Ovary (tissue), 9 donors: ENCODE results near the gene PDE3A. TPM values are rescaled to one million over a fixed set of nuclear protein-coding genes. Genes with fewer than 3 reads are reported as not detected.

ENCODE experiments used
- DNase-seq, 5 donors: peaks; one replicate each; pipeline ENCODE4 v3.0.0-alpha.2; 2019 to 2020
- H3K27ac ChIP-seq, 2 donors: fragments of 200-600 bp; one replicate each; pipeline versions ENCODE4 v1.5.1 to v1.8.0; 2019 to 2022
- H3K27me3 ChIP-seq: fragments of 200-600 bp; one replicate; pipeline ENCODE4 v1.8.0; 2022
- H3K36me3 ChIP-seq: fragments of 200-600 bp; sonication (generic); one replicate; pipeline ENCODE4 v1.5.1; 2019
- H3K4me1 ChIP-seq: one replicate; pipeline ENCODE4 v1.8.1; 2013; ENCODE audit warnings: mild to moderate bottlenecking, moderate library complexity; ENCODE audit not compliant: insufficient read depth
- H3K4me3 ChIP-seq: fragments of 200-600 bp; sonication (generic); one replicate; pipeline ENCODE4 v1.5.1; 2017
- H3K9me3 ChIP-seq, 2 donors: fragments of 200-600 bp in 1 of 2; sonication (generic) in 1 of 2; one replicate each; pipeline versions ENCODE4 v1.5.1 to v1.8.1; 2013 to 2019; ENCODE audit warnings: mild to moderate bottlenecking in 1 of 2, moderate library complexity in 1 of 2
- EP300 ChIP-seq: sonication (generic); formaldehyde crosslinking; IDR thresholded peaks from one replicate; pipeline ENCODE4 v1.6.1; 2017; ENCODE audit warnings: antibody characterized with exemption
- POLR2A ChIP-seq: fragments of 450-650 bp; IDR thresholded peaks from one replicate; pipeline ENCODE4 v1.6.1; 2017; ENCODE audit warnings: antibody characterized with exemption, mild to moderate bottlenecking, moderate library complexity
- WGBS, 3 donors: extraction: QIAGEN DNeasy Blood & Tissue Kit in 1 of 3; methylation state at CpG; one replicate each; pipeline versions ENCODE4 v1.1.5 to v1.1.7; 2013 to 2017; 5-methylcytosine and 5-hydroxymethylcytosine counted together
- intact Hi-C, 4 donors: fragments of 100-400 bp; cut with DNase I; formaldehyde crosslinking; loops; one replicate each; pipeline versions ENCODE4 v1.11.0 to v1.15.1; 2022 to 2023
- polyA plus RNA-seq, 2 donors: library from polyadenylated mRNA; stranded (reverse); fragments of 200-250 nt in 1 of 2; fragments of 350-450 nt in 1 of 2; fragmentation: Illumina TruSeq in 1 of 2; extraction: RNeasy Lipid Tissue Mini Kit (QIAGEN cat#74804) in 1 of 2; gene quantifications; one replicate each; pipeline ENCODE4 v1.2.3, GENCODE V29; 2013 to 2014
- total RNA-seq, 7 donors: library from RNA; depleted of rRNA in 2 of 7; stranded (reverse); fragments of >200 nt in 2 of 7; fragmentation: NEBNext Ultra II Directional in 3 of 7; extraction: Animal tissue kit (Norgen Biotek cat#: 25700) in 3 of 7; gene quantifications; one replicate each; pipeline versions ENCODE4 v1.1.0 to v1.2.4, GENCODE V29; 2016 to 2023
- TF ChIP-seq, protein P1 (sequence below), 3 donors: fragments of 450-650 bp in 2 of 3; fragments of 200-600 bp in 1 of 3; IDR thresholded peaks; one replicate each; pipeline versions ENCODE4 v1.5.1 to v1.8.0; 2016 to 2022; ENCODE audit warnings: antibody characterized with exemption in 3 of 3, mild to moderate bottlenecking in 1 of 3
- donor health status: DM: no; HTN: no; CAD: no; lungs with moderate emphysema.
- donor health status: DM: no; HTN: no; CAD: no.
- donor health status: Bipolar disorder and iron deficiency.
- donor health status: DM: yes; HTN: yes; CAD: no.
- donor health status: DM: no; HTN: no; CAD: no.
- donor health status: DM: yes; HTN: yes; CAD: no.

PDE3A gene
- total and polyA plus RNA-seq, 9 donors, result 3.7 to 15.2 (median 7.1) TPM

DNA sequence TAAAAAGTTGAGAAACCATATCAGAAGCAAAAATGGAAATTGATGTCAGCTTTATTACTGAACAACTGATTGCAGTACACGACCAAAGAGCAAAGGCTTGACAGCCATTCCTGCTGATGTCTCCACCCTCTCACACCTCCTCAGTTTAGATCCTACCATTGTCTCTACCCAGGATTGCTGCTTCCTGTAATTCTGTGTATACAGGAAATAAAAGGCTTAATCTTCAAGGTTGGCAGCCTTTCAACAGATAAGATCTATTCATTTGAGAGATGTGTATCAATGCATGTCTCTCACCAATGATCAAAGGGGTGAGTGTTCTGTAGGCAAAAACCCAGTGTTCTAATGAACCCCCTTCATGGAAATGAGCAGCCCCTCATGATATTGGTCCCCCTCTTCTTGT is 353.8 kb downstream of the PDE3A start:
- Histone ChIP-seq H3K27ac (no peak overlapping the region), H3K4me1 (no peaks in the 10 kb centered on the region), H3K36me3 (no peaks in the 10 kb centered on the region), H3K27me3 (no peaks in the 10 kb centered on the region), H3K4me3 (no peak overlapping the region), H3K9me3 (no peaks in the 10 kb centered on the region)
- DNase-seq, result no peak
- no peak for TF ChIP-seq EP300
- TF ChIP-seq, protein P1, sequence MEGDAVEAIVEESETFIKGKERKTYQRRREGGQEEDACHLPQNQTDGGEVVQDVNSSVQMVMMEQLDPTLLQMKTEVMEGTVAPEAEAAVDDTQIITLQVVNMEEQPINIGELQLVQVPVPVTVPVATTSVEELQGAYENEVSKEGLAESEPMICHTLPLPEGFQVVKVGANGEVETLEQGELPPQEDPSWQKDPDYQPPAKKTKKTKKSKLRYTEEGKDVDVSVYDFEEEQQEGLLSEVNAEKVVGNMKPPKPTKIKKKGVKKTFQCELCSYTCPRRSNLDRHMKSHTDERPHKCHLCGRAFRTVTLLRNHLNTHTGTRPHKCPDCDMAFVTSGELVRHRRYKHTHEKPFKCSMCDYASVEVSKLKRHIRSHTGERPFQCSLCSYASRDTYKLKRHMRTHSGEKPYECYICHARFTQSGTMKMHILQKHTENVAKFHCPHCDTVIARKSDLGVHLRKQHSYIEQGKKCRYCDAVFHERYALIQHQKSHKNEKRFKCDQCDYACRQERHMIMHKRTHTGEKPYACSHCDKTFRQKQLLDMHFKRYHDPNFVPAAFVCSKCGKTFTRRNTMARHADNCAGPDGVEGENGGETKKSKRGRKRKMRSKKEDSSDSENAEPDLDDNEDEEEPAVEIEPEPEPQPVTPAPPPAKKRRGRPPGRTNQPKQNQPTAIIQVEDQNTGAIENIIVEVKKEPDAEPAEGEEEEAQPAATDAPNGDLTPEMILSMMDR (IDR thresholded peaks at IDR 0.05), result no peak
- no peak for TF ChIP-seq POLR2A
- intact Hi-C loops, result no loop called here
- WGBS, 3 donors, result 49 to 56% (median 51%) methylated on average over 1 of the region's 1 CpG

DNA sequence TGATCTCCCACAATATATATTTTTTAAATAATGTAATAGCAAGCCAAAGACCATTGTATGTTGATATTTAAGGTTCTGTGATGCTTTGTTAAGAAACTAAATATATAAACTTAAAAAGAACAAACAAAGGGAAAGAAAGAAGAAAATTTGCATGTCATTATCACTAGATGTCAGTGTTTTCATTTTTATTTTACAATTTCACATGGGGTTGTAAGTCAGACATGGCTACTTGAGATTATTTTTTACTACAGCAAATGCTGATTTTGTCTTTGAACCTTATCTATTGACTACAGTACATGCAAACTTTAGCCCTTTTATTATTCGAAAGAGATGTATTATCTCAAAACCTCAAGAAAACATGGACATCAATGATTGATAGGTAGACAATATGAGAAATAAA is 362.9 kb downstream of the PDE3A start:
- no peak overlapping the region for H3K27ac ChIP-seq
- H3K36me3 ChIP-seq, result no peaks in the 10 kb centered on the region
- no peaks in the 10 kb centered on the region for H3K9me3 ChIP-seq
- no peaks in the 10 kb centered on the region for H3K27me3 ChIP-seq
- DNase-seq, result no peak
- no peak overlapping the region for H3K4me3 ChIP-seq
- TF ChIP-seq EP300, result no peak
- TF ChIP-seq POLR2A, result no peak
- TF ChIP-seq, protein P1 (IDR thresholded peaks at IDR 0.05), result no peak
- 14 to 23% (median 15%) methylated on average over 1 of the region's 1 CpG for WGBS, 3 donors
- intact Hi-C loops, result no loop called here
- no peaks in the 10 kb centered on the region for H3K4me1 ChIP-seq
